Measurements from ENCODE around the gene MUC4. TPM values are rescaled to one million over a fixed set of nuclear protein-coding genes. Genes with fewer than 3 reads are reported as not detected.

Gene MUC4, protein sequence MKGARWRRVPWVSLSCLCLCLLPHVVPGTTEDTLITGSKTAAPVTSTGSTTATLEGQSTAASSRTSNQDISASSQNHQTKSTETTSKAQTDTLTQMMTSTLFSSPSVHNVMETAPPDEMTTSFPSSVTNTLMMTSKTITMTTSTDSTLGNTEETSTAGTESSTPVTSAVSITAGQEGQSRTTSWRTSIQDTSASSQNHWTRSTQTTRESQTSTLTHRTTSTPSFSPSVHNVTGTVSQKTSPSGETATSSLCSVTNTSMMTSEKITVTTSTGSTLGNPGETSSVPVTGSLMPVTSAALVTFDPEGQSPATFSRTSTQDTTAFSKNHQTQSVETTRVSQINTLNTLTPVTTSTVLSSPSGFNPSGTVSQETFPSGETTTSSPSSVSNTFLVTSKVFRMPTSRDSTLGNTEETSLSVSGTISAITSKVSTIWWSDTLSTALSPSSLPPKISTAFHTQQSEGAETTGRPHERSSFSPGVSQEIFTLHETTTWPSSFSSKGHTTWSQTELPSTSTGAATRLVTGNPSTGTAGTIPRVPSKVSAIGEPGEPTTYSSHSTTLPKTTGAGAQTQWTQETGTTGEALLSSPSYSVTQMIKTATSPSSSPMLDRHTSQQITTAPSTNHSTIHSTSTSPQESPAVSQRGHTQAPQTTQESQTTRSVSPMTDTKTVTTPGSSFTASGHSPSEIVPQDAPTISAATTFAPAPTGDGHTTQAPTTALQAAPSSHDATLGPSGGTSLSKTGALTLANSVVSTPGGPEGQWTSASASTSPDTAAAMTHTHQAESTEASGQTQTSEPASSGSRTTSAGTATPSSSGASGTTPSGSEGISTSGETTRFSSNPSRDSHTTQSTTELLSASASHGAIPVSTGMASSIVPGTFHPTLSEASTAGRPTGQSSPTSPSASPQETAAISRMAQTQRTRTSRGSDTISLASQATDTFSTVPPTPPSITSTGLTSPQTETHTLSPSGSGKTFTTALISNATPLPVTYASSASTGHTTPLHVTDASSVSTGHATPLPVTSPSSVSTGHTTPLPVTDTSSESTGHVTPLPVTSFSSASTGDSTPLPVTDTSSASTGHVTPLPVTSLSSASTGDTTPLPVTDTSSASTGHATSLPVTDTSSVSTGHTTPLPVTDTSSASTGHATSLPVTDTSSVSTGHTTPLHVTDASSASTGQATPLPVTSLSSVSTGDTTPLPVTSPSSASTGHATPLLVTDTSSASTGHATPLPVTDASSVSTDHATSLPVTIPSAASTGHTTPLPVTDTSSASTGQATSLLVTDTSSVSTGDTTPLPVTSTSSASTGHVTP (N-terminal part only)
- not detected in 2 replicates for total RNA-seq

DNA sequence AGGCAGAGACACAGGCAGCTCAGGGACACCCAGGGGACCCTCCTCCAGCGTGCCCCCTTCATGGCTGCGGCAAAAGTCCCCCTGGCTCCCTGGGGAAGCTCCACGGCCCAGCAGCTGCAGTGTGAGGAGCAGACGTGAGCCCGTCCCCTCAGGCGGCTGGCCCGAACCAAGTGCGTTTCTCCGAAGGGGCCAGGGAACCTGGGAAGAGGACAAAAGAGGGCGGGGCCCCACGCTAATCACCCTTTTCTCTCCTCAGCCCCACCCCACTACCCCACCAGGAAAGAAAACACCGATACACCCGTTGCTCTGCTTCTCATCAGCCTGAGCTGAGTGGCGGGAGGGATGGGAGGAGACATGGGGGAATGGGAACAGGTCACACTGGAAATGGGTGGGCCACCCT lies at the start of gene MUC4:
Gene MUC4, minus strand, starts transcription at position 174 of the 400 bp plus-strand sequence. Its CDS starts 112 bp downstream, at position 62.
- DNase-seq (ENCODE audit: low read depth, low spot score) = no peak

DNA sequence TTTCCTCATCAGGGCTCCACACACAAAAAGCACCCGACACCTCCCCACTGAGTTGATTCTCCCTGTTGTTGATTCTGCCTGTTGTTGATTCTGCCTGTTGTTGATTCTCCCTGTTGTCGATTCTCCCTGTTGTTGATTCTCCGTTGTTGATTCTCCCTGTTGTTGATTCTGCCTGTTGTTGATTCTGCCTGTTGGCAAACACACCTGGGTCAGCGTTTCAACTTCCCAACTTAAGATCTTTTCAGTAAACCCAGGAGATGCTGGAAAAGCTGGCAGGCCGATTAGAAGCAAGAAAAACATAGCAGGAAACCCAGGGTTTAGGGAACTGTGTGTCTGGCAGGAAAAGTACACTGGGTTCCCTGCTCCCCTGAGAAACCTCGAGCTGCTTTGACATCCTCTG lies 48.7 kb upstream of the MUC4 start:
- no peak for DNase-seq (ENCODE audit: low read depth, low spot score)

DNA sequence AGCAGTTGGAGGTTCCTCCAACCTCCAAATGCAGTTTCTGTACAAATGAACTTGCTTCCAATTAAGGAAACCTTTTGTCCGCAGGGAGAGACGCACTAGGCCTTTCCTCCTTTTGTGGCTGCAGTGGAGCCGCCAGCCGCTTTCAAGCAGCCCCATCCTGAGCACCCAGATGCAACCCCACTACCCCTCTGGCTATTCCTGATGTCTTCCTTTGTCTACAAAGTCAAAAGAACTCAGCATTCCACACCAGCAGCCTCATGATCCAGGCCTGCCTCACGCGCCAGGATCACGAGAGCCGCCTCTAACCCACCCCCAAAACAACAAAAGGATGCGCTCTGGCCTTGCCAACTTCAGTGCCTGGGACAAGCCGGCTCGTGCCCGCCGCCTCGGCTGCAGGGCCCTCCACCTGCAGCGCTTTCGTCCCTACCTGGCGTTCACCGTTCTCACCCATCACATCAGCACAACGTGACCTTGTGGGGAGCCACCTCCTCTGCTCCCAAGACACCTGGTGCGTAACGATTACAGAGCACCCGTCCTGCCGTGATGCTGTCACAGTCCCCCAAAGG lies 48.2 kb upstream of the MUC4 start:
- DNase-seq (ENCODE audit: low read depth, low spot score) = no peak

DNA sequence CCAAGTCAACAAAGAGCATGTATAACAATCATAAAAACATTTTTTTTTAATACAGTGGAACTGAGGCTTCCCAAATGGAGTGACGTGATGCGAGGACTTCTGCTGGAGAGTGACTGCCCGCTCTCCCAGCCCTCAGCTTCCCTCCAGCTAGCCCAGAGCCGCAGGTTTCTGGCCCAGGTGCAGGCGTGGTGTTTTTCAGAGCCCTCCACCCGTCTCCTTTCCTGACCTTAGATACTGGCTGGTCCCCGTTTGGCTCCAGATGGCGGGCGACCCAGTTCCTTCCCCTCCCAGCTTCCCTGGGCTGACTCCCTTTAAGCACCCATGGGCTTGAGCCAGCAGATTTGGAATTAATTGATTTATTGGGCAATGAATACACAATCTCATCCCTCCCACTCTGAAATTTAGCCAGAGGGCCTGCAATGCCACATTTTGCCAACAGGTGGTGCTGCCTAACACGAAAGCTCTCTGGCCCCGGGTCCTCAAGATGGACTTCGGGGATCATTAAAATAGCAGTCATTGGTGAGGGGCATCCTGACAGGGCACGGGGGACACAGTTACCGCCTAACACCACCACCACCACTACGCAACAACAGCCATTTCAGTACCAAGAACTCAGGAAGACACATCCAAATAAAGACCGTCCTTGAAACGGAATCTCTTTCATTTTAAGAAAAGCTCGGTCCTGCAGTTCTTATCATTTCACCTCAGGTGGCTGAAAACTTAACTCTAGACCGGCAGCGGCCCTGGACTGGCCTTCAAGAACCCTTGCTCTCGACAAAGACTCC lies 47.5 kb upstream of the MUC4 start:
- no peak for DNase-seq (ENCODE audit: low read depth, low spot score)

DNA sequence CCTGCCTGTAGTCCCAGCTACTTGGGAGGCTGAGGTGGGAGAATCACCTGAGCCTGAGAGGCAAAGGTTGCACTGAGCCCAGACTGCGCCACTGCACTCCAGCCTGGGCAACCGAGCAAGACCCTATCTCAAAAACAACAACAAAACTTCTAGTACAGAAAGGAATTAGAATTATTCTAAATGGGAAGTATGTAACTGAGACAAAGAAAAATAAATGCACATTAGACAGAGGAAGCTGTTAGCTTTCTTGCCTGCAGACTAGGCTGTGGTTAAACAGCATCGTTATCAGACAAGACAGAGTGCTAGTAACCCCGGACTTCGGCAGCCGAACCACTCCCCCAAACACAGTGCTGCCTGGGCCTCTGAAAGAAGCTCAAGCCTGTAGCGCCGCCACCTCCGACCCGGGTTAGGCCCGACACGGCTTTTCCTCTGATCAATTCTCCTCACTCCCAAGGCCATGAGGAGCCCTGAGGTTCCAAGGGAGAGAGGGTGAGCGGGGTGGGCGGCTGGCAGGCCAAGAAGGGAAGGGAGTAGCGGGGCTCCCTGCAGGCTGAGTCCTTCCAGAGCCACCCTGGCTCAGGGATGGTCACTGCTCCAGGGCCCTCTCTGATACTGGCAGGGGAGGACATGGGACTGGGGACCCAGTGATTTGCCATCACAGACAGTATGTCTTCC lies 44.8 kb upstream of the MUC4 start:
- no peak for DNase-seq (ENCODE audit: low read depth, low spot score)

DNA sequence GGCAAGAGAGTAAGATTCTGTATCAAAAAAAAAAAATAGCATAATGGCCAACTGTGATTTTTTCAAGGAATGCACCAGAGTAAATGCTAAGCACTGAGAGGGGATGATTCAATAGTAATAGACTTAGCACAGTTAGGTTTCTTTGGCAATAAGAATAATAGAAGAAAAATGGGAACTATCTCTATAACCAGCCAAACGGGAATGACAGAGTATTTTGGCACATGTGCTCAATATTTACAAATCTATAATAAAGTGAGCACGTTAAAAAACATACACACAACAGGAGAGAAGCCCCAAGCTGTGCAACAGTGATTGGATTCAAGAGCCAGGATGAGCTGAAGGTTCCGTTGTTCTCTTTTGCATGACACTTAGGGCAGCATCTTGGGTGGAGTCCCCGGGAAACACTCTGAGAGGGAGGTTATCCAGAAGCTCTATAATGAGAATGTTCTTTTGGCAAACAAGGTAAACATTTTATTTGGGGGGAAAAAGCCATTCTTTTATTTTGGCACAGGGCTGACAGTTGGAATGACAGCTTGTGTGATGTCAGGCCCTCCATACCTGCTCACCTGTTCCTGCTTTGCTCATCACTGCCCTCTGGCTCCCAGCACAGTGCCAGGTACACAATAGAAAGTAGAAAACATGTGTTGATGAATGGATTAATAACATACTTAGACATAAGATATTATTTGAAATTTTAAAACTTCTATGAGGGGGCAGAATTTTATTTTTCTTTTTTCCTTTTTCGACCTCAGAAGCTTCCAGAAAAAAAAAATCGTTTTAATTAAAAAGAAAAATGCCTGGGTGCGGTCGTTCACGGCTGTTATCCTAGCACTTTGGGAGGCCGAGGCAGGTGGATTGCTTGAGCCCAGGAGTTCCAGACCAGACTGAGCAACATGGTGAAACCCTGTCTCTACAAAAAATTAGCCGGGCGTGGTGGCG lies 44.0 kb upstream of the MUC4 start:
- DNase-seq (ENCODE audit: low read depth, low spot score) = no peak

DNA sequence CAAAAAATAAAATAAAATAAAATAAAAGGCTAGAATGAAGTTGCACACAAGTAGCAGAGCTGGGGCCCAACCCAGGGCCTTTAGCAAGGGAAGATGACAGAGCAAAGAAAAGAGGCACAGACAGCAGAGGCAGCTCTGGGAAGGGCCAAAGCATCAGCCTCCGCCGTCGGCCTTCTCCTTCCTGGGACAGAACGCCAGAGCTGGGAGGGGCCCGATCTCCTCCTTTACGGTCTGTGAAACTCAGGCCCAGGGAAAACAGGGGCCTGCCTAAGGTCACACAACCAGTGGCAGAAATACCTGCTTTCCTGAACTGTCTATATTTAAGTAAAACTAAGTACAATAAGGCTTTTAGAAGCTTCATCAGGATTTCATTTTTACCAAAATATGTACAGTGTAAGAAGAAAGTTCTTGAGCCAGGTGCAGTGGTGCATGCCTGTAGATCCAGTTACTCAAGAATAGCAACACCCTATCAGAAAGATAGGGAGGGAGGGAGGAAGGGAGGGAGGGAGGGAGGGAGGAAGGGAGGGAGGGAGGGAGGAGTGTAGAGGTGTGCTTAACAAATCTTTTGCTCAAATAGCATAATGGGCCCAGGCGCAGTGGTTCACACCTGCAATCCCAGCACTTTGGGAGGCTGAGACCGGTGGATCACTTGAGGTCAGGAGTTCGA lies 43.0 kb upstream of the MUC4 start:
- no peak for DNase-seq (ENCODE audit: low read depth, low spot score)

DNA sequence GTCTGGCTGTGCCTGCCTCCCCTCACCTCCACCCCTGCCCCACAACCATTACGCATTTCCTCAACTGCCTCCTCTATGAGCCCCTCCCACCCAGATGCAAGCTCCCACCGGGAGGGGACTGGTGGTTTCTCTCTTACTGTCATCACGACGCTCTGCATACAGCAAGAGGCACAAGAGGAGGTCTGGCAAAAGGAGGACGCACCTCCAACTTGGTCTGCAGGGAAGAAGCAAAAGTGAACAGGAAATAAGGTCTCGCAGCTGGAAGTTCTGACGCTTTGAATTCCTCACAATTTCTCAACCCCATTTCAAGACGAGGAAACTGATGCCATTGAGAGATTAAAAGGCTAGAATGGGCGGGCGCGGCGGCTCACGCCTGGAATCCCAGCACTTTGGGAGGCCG lies 42.3 kb upstream of the MUC4 start:
- no peak for DNase-seq (ENCODE audit: low read depth, low spot score)

DNA sequence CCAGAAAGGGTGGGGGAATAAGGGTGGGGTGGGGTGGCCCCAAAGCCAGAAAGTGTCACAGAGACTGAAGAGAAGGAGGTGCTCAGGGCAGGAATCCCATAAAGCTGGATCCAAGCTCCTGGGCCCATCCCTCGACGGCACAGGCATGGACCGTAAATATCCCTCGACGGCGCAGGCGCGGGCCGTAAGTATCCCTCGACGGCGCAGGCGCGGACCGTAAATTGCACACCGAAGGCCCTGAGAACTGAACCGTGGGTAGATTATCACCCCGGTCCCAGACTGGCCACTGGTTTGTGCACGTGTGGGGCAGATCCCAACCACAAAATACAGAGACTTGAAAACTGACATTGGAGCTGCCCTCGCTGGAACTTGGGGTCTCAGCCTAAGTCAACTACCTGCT lies 41.3 kb upstream of the MUC4 start:
- DNase-seq (ENCODE audit: low read depth, low spot score) = no peak

DNA sequence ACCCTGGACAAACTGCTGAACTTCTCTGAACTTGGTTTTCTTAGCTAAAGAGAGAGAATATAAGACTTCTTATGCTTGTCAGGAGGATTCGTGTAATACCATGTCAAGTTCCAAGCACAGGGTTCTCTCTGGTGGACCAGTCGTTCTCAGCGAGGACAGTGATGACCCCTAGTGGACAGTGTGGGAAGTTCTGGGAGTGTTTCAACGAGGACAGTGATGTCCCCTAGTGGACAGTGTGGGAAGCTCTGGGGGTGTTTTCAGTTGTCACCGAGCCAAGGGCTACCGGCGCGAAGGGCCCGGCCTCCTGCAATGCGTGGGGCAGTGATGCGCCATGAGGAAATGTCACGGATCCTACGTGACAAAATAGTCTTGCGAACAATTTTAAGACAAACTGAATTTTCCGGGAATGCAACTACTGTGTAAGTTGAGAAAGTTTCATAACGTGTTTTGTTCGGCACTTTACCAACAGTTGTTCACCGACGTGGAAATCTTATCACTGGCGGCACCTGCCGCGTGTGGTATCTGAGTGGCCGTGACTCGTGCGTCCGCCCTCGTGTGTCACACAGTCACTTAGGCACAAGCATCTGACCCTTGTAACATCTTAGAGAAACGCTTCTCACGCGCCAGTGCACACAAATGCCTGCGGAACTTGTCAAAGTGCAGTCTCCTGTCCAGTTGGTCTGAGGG lies 39.3 kb upstream of the MUC4 start:
- DNase-seq (ENCODE audit: low read depth, low spot score) = peak; percentile 71

DNA sequence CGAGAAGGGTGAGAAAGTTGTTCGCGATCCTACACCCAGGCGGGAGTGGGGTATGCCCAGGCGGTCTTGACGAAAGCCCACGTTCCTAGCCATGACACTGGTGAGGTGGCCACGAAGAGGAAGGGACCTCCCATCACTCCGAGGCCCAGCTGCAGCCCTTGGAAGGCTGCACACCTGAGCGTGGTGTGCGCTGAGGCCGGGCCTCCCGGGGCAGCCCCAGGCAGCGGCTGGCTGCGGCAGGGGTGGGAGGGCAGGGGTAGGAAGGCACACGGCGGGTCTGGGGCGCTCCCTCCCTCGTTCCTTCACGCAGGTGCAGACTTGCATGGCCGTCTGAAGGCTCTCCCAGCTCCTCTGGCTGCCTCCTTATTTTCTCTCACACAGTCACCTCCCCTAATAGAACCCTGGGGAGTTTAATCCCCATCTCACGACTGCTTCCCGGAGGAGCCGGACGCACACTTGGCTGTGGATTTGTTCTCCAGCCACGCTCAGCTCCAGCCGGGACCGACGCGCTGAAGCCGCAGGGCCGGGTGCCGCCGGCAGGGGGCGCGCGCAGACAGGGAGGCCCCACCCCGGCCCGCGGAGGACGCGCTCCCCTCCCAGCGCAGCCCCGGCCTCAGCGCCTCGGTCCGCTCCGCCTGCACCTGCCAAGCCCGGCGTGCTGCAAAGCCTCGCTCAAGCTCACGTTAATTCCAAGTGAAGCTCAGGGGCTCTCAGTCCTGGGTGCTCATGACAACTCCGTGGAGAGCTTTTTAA lies 37.8 kb upstream of the MUC4 start:
- DNase-seq (ENCODE audit: low read depth, low spot score) = no peak

DNA sequence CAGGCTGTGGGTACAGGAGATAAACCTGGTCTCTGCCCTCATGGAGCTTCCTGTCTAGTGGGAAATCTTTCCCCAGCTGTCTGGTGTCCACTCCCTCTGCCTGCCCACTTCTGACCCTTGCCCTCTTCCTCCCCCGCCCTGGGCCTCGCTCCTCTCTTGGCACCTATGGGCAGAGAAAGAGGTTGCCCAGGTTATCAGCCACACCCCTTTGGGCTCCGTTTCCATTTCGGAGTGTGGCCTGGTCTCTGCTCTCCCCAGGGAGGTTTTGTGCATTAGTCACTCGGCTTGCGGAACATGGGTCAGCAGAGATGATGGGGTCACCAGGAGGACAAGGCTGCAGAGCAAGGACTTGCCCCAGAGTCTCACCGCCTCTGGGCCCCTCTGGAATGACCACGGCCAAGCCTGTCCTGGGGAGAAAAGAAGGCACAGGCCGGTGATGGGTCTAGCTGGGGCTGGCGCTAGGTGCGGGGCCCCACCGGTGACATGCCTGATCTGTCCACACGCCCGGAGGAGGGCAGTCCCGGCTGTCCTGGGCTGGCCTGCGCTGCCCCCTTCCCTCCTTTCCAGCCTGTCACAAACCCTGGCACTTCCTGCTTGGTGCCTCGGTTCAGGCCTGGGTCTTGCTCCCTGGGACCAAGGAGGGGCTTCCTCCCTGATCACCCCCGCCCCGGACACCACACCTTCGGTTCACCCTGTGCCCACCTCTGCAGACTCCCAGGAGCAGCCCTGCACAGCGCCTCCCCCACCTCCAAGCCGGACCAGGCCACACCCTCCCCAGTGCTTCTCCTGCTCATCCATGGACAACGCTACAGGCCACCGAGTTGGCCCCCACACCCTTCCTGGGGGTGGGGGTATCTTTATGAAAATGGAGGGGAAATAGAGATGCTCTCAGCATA lies 35.6 kb upstream of the MUC4 start:
- no peak for DNase-seq (ENCODE audit: low read depth, low spot score)

DNA sequence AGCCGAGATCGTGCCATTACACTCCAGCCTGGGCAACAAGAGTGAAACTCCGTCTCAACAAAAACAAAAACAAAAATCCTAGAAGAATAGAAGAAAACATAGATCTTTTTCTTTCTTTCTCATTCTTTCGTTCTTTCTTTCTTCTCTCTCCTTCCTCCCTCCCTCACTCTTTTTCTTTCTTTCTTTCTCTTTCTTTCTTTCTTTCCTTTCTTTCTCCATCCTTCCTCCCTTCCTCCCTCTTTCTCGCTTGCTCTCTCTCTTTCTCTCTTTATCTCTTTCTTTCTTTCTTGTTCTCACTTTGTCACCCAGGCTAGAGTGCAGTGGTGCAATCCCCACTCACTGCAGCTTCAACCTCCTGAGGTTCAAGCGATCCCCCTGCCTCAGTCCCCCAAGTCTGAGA lies 33.8 kb upstream of the MUC4 start:
- DNase-seq (ENCODE audit: low read depth, low spot score) = no peak

DNA sequence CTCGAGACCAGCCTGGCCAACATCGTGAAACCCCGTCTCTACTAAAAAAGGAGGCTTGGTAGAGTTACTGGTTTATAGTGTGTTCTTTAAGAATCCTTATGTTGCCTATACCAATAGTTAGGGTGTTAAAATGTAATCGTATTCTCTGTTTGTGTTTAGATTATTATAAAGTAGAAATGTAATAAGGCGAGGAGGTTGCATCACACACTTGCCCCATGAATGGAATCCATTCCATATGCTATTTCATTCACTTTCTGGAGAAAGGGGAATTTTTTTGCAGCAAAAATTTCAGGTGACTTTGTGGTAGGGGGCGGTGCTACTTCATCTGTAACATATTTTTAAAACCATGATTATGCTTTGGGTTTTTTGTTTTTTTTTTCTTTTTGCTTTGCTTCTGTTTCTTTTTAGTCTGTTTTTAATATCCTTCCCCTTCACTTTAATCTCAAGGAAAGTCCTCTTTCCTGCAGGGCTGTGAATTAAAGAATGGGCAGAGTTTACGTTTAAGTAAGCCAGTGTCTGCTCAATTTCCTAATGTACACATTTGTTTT lies 33.0 kb upstream of the MUC4 start:
- no peak for DNase-seq (ENCODE audit: low read depth, low spot score)

DNA sequence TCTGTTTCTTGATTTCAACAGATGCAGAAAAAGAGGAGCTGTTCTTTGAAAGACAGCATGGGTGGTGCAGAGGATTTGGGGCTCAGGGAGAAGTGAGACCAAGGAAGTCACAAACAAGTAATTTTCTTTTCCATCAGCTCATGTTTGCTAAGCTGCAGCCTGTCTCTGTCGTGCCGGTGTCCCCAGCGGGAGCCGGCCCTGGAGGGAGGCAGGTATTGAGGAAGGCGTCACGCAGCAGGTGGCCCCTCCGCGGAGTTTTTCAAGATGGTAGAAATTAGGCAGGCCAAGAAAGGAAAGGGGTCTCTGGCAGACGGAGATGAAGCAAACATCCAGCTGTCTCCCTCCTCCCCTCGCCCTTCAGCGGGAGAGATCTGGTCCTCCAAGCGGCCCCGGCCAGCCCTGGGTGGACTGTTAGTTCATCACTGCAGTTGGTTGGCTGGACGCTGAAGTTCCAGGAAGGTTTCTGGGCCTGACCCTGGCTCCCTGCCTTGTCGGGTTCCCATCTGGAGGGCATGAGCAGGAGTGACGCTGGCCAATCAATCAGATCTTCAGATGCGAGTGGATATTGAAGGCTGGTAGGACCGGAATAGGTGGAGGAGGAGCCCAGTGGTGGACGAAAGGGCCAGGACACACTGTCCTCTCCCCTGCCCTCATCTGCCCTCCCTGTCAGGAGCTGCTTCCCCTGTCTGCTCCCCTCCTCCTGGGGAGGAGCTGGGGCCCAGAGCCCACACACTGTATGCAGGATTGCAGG lies 27.7 kb upstream of the MUC4 start:
- no peak for DNase-seq (ENCODE audit: low read depth, low spot score)
